ENCODE measurements around the gene TLE5. TPM values are rescaled to one million over a fixed set of nuclear protein-coding genes. Genes with fewer than 3 reads are reported as not detected.
"Not testable (repeated sequence)": the region's sequence is repeated elsewhere in the genome, so short reads cannot be mapped to it uniquely, and the experiment has no call there.

TLE5 gene
- total RNA-seq, 1 donor from 2014 or later = 413 TPM

GRCh38 chr19:3015126-3016057 lies 46.9 kb downstream of the TLE5 start:
- ATAC-seq (no peak), DNase-seq (no peak)
- no peaks in the 10 kb centered on the region for H3K4me1 ChIP-seq
- no peaks in the 10 kb centered on the region for H3K9me3 ChIP-seq
- H3K36me3 ChIP-seq = peaks cover 53% of the 10 kb centered on the region
- H3K4me3 ChIP-seq = no peak overlapping the region
- TF ChIP-seq, protein P1, sequence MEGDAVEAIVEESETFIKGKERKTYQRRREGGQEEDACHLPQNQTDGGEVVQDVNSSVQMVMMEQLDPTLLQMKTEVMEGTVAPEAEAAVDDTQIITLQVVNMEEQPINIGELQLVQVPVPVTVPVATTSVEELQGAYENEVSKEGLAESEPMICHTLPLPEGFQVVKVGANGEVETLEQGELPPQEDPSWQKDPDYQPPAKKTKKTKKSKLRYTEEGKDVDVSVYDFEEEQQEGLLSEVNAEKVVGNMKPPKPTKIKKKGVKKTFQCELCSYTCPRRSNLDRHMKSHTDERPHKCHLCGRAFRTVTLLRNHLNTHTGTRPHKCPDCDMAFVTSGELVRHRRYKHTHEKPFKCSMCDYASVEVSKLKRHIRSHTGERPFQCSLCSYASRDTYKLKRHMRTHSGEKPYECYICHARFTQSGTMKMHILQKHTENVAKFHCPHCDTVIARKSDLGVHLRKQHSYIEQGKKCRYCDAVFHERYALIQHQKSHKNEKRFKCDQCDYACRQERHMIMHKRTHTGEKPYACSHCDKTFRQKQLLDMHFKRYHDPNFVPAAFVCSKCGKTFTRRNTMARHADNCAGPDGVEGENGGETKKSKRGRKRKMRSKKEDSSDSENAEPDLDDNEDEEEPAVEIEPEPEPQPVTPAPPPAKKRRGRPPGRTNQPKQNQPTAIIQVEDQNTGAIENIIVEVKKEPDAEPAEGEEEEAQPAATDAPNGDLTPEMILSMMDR (IDR thresholded peaks at IDR 0.05) = no peak
- H3K27ac ChIP-seq = no peak overlapping the region
- intact Hi-C loops (cut with DNase I) = no loop called here
- no peaks in the 10 kb centered on the region for H3K27me3 ChIP-seq (ENCODE audit: low read depth)

- TF ChIP-seq, protein P1 (IDR thresholded peaks at IDR 0.05) = no peak
- DNase-seq (no peak), ATAC-seq (peak in 1 of 2 donors; percentile 34)
These were observed 48.2 kb downstream of the TLE5 start for GRCh38 chr19:3014135-3014534.

GRCh38 chr19:3013263-3013725 lies 49.0 kb downstream of the TLE5 start:
- no peak overlapping the region for H3K27ac ChIP-seq
- DNase-seq (no peak), ATAC-seq (no peak)
- no peaks in the 10 kb centered on the region for H3K27me3 ChIP-seq (ENCODE audit: low read depth)
- H3K4me3 ChIP-seq = no peak overlapping the region
- intact Hi-C loops (cut with DNase I) = no loop called here
- no peaks in the 10 kb centered on the region for H3K9me3 ChIP-seq
- TF ChIP-seq, protein P1 (IDR thresholded peaks at IDR 0.05) = no peak
- peaks cover 61% of the 10 kb centered on the region for H3K36me3 ChIP-seq
- H3K4me1 ChIP-seq = no peaks in the 10 kb centered on the region

More at GRCh38 chr19:3014135-3014534, 48.2 kb downstream of the TLE5 start:
- Histone ChIP-seq H3K27ac (no peak overlapping the region), H3K9me3 (no peaks in the 10 kb centered on the region), H3K36me3 (peaks cover 57% of the 10 kb centered on the region), H3K4me3 (no peak overlapping the region), H3K27me3 (ENCODE audit: low read depth) (no peaks in the 10 kb centered on the region), H3K4me1 (no peaks in the 10 kb centered on the region)
- intact Hi-C loops (cut with DNase I) = no loop called here

DNA sequence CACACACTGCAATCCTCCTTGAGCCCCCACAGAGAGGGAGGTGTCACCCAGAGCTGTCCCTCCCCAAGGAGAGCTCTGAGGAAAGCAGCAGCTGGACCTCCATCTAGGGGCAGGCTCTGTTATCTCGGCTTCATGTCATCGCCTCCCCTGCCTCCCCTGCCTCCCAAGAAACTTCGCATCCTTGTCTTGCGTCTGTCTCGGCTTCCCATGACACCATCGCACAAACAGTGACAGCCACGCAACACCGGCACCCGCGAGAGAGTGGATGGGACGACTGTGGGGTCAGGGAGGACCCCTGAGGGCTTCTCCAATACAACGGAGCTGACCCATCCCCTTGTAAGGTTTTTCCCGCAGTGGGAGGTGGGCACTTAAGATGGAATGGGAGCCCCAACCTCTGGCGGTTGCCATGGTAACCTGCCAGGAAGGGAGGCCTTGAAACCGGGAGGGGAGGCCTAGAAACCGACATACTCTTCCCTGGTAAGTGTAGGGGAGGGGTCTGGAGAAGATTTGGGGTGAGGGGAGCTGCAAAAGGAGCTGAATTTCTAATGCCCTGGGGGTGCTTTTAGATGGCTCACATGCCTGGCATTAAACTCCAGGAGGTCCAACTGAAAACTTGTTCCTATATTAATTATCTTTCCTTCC lies 49.6 kb downstream of the TLE5 start:
- no peaks in the 10 kb centered on the region for H3K4me1 ChIP-seq
- H3K27ac ChIP-seq = no peak overlapping the region
- no peaks in the 10 kb centered on the region for H3K9me3 ChIP-seq
- peaks cover 65% of the 10 kb centered on the region for H3K36me3 ChIP-seq
- no peak overlapping the region for H3K4me3 ChIP-seq
- H3K27me3 ChIP-seq (ENCODE audit: low read depth) = no peaks in the 10 kb centered on the region
- DNase-seq = no peak
- no peak for ATAC-seq
- intact Hi-C loops (cut with DNase I) = no loop called here
- TF ChIP-seq, protein P1 (IDR thresholded peaks at IDR 0.05) = no peak

- H3K4me1 ChIP-seq; DNase-seq; intact Hi-C loops (cut with DNase I); H3K9me3 ChIP-seq; H3K27ac ChIP-seq; H3K4me3 ChIP-seq; ATAC-seq; H3K27me3 ChIP-seq (ENCODE audit: low read depth): not testable (repeated sequence)
- peaks cover 72% of the 10 kb centered on the region for H3K36me3 ChIP-seq
These were observed 50.2 kb downstream of the TLE5 start for GRCh38 chr19:3012059-3012458.

GRCh38 chr19:3010871-3011270 lies 51.4 kb downstream of the TLE5 start:
- no peak overlapping the region for H3K4me3 ChIP-seq
- no peaks in the 10 kb centered on the region for H3K27me3 ChIP-seq (ENCODE audit: low read depth)
- no peak overlapping the region for H3K27ac ChIP-seq
- TF ChIP-seq, protein P1 (IDR thresholded peaks at IDR 0.05) = no peak
- no peak for ATAC-seq
- H3K9me3 ChIP-seq = no peaks in the 10 kb centered on the region
- peaks cover 75% of the 10 kb centered on the region for H3K36me3 ChIP-seq
- no peaks in the 10 kb centered on the region for H3K4me1 ChIP-seq
- DNase-seq = no peak
- intact Hi-C loops (cut with DNase I) = no loop called here
